Peyer's patch (tissue), 4 donors: ENCODE data around the gene TRAF5.

ENCODE experiments used
- CTCF ChIP-seq, 6 experiments: fragments of 450-650 bp in 4 of 6; fragments of 200-600 bp in 2 of 6; sonication (generic) in 1 of 6; IDR thresholded peaks; one replicate each; pipeline ENCODE4 v1.5.1; 2017 to 2019; ENCODE audit warnings: antibody characterized with exemption in 6 of 6, mild to moderate bottlenecking in 3 of 6, moderate library complexity in 1 of 6
- POLR2A ChIP-seq, 2 donors: fragments of 450-650 bp; IDR thresholded peaks; one replicate each; pipeline ENCODE4 v1.5.1; 2017; ENCODE audit warnings: antibody characterized with exemption in 2 of 2, mild to moderate bottlenecking in 2 of 2, moderate library complexity in 2 of 2

- TF ChIP-seq CTCF (IDR thresholded peaks at IDR 0.05) = no peak
- TF ChIP-seq POLR2A (IDR thresholded peaks at IDR 0.05) = no peak
Measured at GRCh38 chr1:211369640-211370039, 43.0 kb downstream of the TRAF5 start.
